Activated CD8-positive, alpha-beta T cell treated with anti-CD3 and anti-CD28 coated beads, Interleukin-2, amount 10 ng/mL, durations not matched to agents 7 days and 5 days (primary cell): ENCODE data around the gene IL1RL1. TPM values are rescaled to one million over a fixed set of nuclear protein-coding genes. Genes with fewer than 3 reads are reported as not detected.

Source experiments
- ATAC-seq: fragments of 150-1000 bp; cut with Tn5 transposase; one replicate; pipeline ENCODE4 v1.10.0; 2021; ENCODE audit warnings: moderate library complexity
- CTCF ChIA-PET: fragments of 350-600 bp; sonication (Branson Sonifier 250); formaldehyde crosslinking; loops from one replicate; lab custom pipeline; 2021; ENCODE audit warnings: antibody characterized with exemption; lab: Charles Lee
- POLR2A ChIA-PET: fragments of 350-600 bp; sonication (Branson Sonifier 250); formaldehyde crosslinking; loops from one replicate; lab custom pipeline; 2021; ENCODE audit warnings: antibody characterized with exemption; lab: Charles Lee
- DNase-seq: peaks from one replicate; pipeline ENCODE4 v3.0.0-alpha.2; 2020
- H3K27ac Mint-ChIP-seq: one replicate; pipeline ENCODE4 v1.8.0; 2021; ENCODE audit warnings: mild to moderate bottlenecking, mixed read lengths
- H3K27me3 Mint-ChIP-seq: one replicate; pipeline ENCODE4 v1.8.0; 2021; ENCODE audit warnings: low read depth, mixed read lengths
- H3K36me3 Mint-ChIP-seq: one replicate; pipeline ENCODE4 v1.8.0; 2021; ENCODE audit warnings: low read depth, mixed read lengths
- H3K4me1 Mint-ChIP-seq: one replicate; pipeline ENCODE4 v1.8.0; 2021; ENCODE audit warnings: low read depth, mixed read lengths
- H3K4me3 Mint-ChIP-seq: one replicate; pipeline ENCODE4 v1.8.0; 2021; ENCODE audit warnings: mild to moderate bottlenecking, mixed read lengths
- H3K9me3 Mint-ChIP-seq: one replicate; pipeline ENCODE4 v1.8.0; 2022; ENCODE audit warnings: mixed read lengths; ENCODE audit not compliant: insufficient read depth
- total RNA-seq, 2 experiments: library from RNA; stranded (reverse); gene quantifications; one replicate each; pipeline ENCODE4 v1.2.3, GENCODE V29; 2021

IL1RL1 gene
- total RNA-seq, 2 experiments from 2014 or later, result 0.13 to 0.21 TPM

DNA sequence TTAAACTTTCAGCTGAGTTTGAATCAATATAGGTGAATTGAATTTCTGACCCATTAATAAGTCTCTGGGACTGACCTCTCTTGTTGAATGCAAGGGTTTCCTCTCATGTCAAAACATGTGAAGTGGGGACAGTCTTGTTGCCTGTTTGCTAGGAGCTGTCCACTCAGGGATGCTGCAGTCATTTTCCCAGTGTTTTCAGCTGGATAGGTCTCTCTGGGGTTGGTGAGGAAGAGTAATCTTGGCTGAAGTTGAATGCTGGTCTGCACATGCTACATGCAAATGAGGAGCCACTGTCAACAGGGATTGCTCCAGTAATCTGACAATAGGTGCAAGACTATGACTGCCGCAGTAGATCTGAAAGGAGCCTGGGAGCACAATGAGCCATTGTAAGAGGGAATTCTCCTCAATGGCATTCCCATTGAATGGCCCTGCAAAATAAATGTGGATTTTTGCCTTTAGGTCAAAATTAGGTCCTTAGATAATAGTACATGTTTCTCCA, 34.1 kb upstream of the IL1RL1 start:
- Mint-ChIP-seq H3K4me3 (peak overlapping the region; percentile 57), H3K27ac (peak overlapping the region; percentile 86), H3K27me3 (no peaks in the 10 kb centered on the region), H3K36me3 (peaks cover 45% of the 10 kb centered on the region), H3K4me1 (peaks cover 80% of the 10 kb centered on the region), H3K9me3 (peaks cover 21% of the 10 kb centered on the region)
- DNase-seq (no peak), ATAC-seq (no peak)
- ChIA-PET POLR2A (interaction anchor here (0.6 to 1.1 kb wide), 5 partner anchors 10 to 50 kb away, joined by 3 to 5 read pairs (median 4); no protein-coding TSS in a partner anchor), CTCF (interaction anchor here (1.0 to 6.7 kb wide), 11 partner anchors 9 to 339 kb away, joined by 3 to 38 read pairs (median 4); partner anchors contain the start of gene IL18R1)

DNA sequence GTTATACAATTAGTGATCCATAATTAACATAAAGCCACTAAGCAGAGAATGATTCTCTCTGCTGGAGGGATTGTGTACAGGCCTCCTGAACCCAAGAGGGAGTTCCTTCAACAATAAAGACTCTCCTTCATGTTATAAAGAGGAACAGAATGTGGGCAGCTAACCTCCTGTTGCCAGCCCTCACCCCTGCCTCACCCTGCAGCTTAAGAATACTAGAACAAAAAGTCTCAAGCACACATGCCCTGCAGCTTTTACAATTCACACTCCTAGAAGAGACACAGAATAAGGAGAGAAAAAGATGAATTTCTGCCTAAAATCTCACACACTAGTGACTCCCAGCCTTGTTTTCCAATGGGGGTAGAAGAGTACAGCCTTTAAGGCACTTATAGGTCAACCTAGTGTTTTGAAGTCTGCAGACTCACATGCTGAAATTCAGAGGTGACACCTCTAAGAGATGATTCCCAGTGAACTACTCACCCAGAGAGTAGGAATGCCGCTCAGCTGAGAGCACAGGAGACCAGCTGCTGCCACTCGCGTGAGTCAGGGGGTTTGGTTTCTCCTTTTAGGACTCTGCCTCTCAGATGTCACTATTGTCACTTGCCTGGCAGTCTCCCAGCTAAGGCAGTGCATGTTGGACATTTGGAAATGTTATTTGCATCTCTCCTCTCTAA, 32.5 kb upstream of the IL1RL1 start:
- Mint-ChIP-seq H3K36me3 (peaks cover 43% of the 10 kb centered on the region), H3K4me1 (peaks cover 72% of the 10 kb centered on the region), H3K27me3 (no peaks in the 10 kb centered on the region), H3K4me3 (no peak overlapping the region), H3K9me3 (peaks cover 21% of the 10 kb centered on the region), H3K27ac (peak overlapping the region; percentile 80)
- DNase-seq, result no peak
- ChIA-PET CTCF (interaction anchor here (1.1 to 6.7 kb wide), 5 partner anchors 12 to 165 kb away, joined by 3 to 38 read pairs (median 4); no protein-coding TSS in a partner anchor), POLR2A (no interaction called here)
- no peak for ATAC-seq

- DNase-seq (no peak), ATAC-seq (no peak)
- H3K4me3 Mint-ChIP-seq, result no peak overlapping the region
- peak overlapping the region; percentile 80 for H3K27ac Mint-ChIP-seq
- ChIA-PET CTCF (interaction anchor here (1.4 to 6.7 kb wide), 2 partner anchors 22 to 165 kb away, joined by 3 to 38 read pairs; no protein-coding TSS in a partner anchor), POLR2A (no interaction called here)
- H3K27me3 Mint-ChIP-seq, result no peaks in the 10 kb centered on the region
- H3K36me3 Mint-ChIP-seq, result peaks cover 38% of the 10 kb centered on the region
- H3K9me3 Mint-ChIP-seq, result peaks cover 21% of the 10 kb centered on the region
- peaks cover 67% of the 10 kb centered on the region for H3K4me1 Mint-ChIP-seq
Measured at GRCh38 chr2:102279391-102279735, 32.0 kb upstream of the IL1RL1 start.

DNA sequence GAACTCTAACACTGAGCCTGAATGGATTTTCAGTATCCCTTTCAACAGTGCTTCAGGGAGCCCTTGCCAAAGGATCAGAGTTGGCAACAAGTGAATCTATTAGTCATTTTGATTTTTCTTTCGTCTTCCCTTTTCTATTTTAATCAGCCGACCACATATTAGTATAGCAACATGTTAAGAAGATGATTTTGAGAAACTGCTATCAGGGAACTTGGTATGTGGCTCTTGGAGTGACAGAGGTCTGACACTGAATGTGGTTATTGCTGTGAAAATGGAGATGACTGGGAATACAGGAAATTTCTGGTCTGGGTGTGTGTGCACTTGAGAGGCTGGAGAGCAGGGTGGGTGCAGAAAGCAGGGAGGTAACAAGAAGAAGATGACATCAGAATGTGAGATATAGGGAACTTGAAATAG, 28.7 kb upstream of the IL1RL1 start:
- no peaks in the 10 kb centered on the region for H3K9me3 Mint-ChIP-seq
- ChIA-PET POLR2A (no interaction called here), CTCF (interaction anchor here (0.8 to 3.3 kb wide), 5 partner anchors 10 to 277 kb away, joined by 3 to 17 read pairs (median 3); no protein-coding TSS in a partner anchor)
- H3K4me1 Mint-ChIP-seq, result peaks cover 42% of the 10 kb centered on the region
- H3K4me3 Mint-ChIP-seq, result no peak overlapping the region
- H3K27me3 Mint-ChIP-seq, result peaks cover 3% of the 10 kb centered on the region
- no peak for ATAC-seq
- no peak overlapping the region for H3K27ac Mint-ChIP-seq
- no peak for DNase-seq
- peaks cover 12% of the 10 kb centered on the region for H3K36me3 Mint-ChIP-seq

- no peak for DNase-seq
- H3K4me3 Mint-ChIP-seq, result no peak overlapping the region
- H3K36me3 Mint-ChIP-seq, result peaks cover 6% of the 10 kb centered on the region
- peaks cover 3% of the 10 kb centered on the region for H3K27me3 Mint-ChIP-seq
- no peak overlapping the region for H3K27ac Mint-ChIP-seq
- peaks cover 5% of the 10 kb centered on the region for H3K9me3 Mint-ChIP-seq
- H3K4me1 Mint-ChIP-seq, result peaks cover 31% of the 10 kb centered on the region
- ChIA-PET POLR2A (no interaction called here), CTCF (interaction anchor here (1.1 to 3.3 kb wide), 5 partner anchors 18 to 278 kb away, joined by 3 to 17 read pairs (median 6); no protein-coding TSS in a partner anchor)
- no peak for ATAC-seq
Measured at GRCh38 chr2:102283996-102284395, 27.4 kb upstream of the IL1RL1 start.

- no peak for ATAC-seq
- H3K4me1 Mint-ChIP-seq, result peaks cover 26% of the 10 kb centered on the region
- peaks cover 8% of the 10 kb centered on the region for H3K9me3 Mint-ChIP-seq
- H3K27me3 Mint-ChIP-seq, result peaks cover 3% of the 10 kb centered on the region
- H3K4me3 Mint-ChIP-seq, result no peak overlapping the region
- H3K36me3 Mint-ChIP-seq, result peaks cover 7% of the 10 kb centered on the region
- no peak overlapping the region for H3K27ac Mint-ChIP-seq
- ChIA-PET POLR2A (no interaction called here), CTCF (interaction anchor here (0.9 to 3.3 kb wide), 5 partner anchors 10 to 159 kb away, joined by 3 to 17 read pairs (median 6); no protein-coding TSS in a partner anchor)
- no peak for DNase-seq
Measured at GRCh38 chr2:102284611-102285010, 26.8 kb upstream of the IL1RL1 start.

GRCh38 chr2:102285368-102285767, 26.0 kb upstream of the IL1RL1 start:
- no peak for ATAC-seq
- CTCF ChIA-PET, result interaction anchor here (0.8 to 2.2 kb wide), 7 partner anchors 8 to 159 kb away, joined by 3 to 7 read pairs (median 6); partner anchors contain the start of gene IL18R1
- H3K36me3 Mint-ChIP-seq, result peaks cover 11% of the 10 kb centered on the region
- no peak overlapping the region for H3K27ac Mint-ChIP-seq
- POLR2A ChIA-PET, result no interaction called here
- no peak overlapping the region for H3K4me3 Mint-ChIP-seq
- DNase-seq, result no peak
- peaks cover 8% of the 10 kb centered on the region for H3K9me3 Mint-ChIP-seq
- peaks cover 3% of the 10 kb centered on the region for H3K27me3 Mint-ChIP-seq
- H3K4me1 Mint-ChIP-seq, result peaks cover 20% of the 10 kb centered on the region

GRCh38 chr2:102286041-102286440, 25.3 kb upstream of the IL1RL1 start:
- POLR2A ChIA-PET, result no interaction called here
- peaks cover 3% of the 10 kb centered on the region for H3K27me3 Mint-ChIP-seq
- no peak overlapping the region for H3K4me3 Mint-ChIP-seq
- peaks cover 8% of the 10 kb centered on the region for H3K9me3 Mint-ChIP-seq
- ATAC-seq (no peak), DNase-seq (no peak)
- peaks cover 11% of the 10 kb centered on the region for H3K36me3 Mint-ChIP-seq
- H3K27ac Mint-ChIP-seq, result no peak overlapping the region
- peaks cover 21% of the 10 kb centered on the region for H3K4me1 Mint-ChIP-seq
- CTCF ChIA-PET, result interaction anchor here (0.7 to 2.2 kb wide), 7 partner anchors 9 to 158 kb away, joined by 3 to 7 read pairs (median 6); partner anchors contain the start of gene IL18R1

- Mint-ChIP-seq H3K36me3 (peaks cover 15% of the 10 kb centered on the region), H3K27ac (no peak overlapping the region), H3K4me1 (peaks cover 38% of the 10 kb centered on the region), H3K27me3 (peaks cover 3% of the 10 kb centered on the region), H3K9me3 (peaks cover 8% of the 10 kb centered on the region), H3K4me3 (no peak overlapping the region)
- DNase-seq (no peak), ATAC-seq (no peak)
- POLR2A ChIA-PET, result no interaction called here
- CTCF ChIA-PET, result interaction anchor here (0.8 to 5.5 kb wide), 4 partner anchors 12 to 49 kb away, joined by 3 to 35 read pairs (median 4); no protein-coding TSS in a partner anchor
Measured at GRCh38 chr2:102289129-102289528, 22.2 kb upstream of the IL1RL1 start.

DNA sequence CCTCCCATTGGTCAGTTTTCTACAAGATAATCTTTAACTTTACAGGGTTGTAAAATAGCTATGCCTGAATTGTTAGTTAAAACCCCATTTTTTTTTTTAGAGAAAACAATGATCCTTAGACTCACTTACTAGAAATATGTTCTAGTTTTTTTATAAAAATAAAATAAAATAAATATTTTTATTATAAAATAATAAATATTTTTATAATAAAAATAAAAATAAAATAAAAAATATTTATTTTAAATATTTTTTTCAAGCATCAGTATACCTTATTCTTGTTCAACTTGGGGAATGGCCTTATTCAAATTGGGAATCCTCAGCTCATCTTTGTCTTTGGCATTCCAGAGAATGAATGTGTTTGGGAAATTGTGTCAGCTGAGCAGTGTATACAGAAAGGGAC, 20.8 kb upstream of the IL1RL1 start:
- Mint-ChIP-seq H3K4me1 (peaks cover 49% of the 10 kb centered on the region), H3K4me3 (no peak overlapping the region), H3K27me3 (peaks cover 3% of the 10 kb centered on the region), H3K27ac (no peak overlapping the region), H3K36me3 (peaks cover 15% of the 10 kb centered on the region), H3K9me3 (peaks cover 8% of the 10 kb centered on the region)
- ChIA-PET CTCF (interaction anchor here (0.9 to 5.5 kb wide), 5 partner anchors 11 to 50 kb away, joined by 3 to 35 read pairs (median 6); no protein-coding TSS in a partner anchor), POLR2A (no interaction called here)
- DNase-seq, result no peak
- no peak for ATAC-seq

GRCh38 chr2:102291319-102292075, 19.9 kb upstream of the IL1RL1 start:
- peak overlapping the region; percentile 75 for H3K27ac Mint-ChIP-seq
- CTCF ChIA-PET, result interaction anchor here (0.5 to 5.5 kb wide), 9 partner anchors 10 to 845 kb away, joined by 3 to 35 read pairs (median 4); no protein-coding TSS in a partner anchor
- DNase-seq (no peak), ATAC-seq (peak; percentile 61)
- POLR2A ChIA-PET, result no interaction called here
- H3K9me3 Mint-ChIP-seq, result peaks cover 8% of the 10 kb centered on the region
- no peak overlapping the region for H3K4me3 Mint-ChIP-seq
- no peaks in the 10 kb centered on the region for H3K27me3 Mint-ChIP-seq
- peaks cover 48% of the 10 kb centered on the region for H3K4me1 Mint-ChIP-seq
- H3K36me3 Mint-ChIP-seq, result peaks cover 14% of the 10 kb centered on the region
